ENCODE results near the gene CHN2. TPM values are rescaled to one million over a fixed set of nuclear protein-coding genes. Genes with fewer than 3 reads are reported as not detected.

CHN2 gene
- total RNA-seq, 2 experiments from 2014 or later = not detected

DNA sequence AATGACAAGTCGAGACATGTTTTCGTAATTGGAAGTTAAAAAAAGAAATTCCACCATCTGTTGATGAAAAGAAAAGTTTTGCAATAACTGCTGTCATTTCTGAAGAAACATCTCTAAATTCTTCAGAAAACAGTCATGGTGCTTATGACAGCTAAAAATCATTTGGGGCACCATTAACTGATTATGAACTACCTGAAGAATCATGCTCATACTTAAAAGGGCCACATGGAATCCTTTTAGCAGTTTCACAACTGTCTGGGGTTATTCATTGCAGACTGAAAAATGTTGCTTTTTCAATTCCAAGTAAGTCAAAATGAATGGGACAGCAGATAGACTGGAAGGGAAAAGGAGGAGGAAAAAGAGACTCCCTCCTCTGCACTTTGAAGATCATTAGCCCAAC lies 134.2 kb downstream of the CHN2 start:
- Mint-ChIP-seq H3K36me3 (ENCODE audit: low read depth) (no peaks in the 10 kb centered on the region), H3K4me1 (ENCODE audit: low read depth) (peaks cover 9% of the 10 kb centered on the region), H3K4me3 (no peak overlapping the region), H3K27ac (no peak overlapping the region), H3K27me3 (ENCODE audit: low read depth) (peaks cover 6% of the 10 kb centered on the region), H3K9me3 (no peaks in the 10 kb centered on the region)
- intact Hi-C loops (cut with micrococcal nuclease) = no loop called here
- CTCF ChIA-PET = no interaction called here
- no peak for DNase-seq

DNA sequence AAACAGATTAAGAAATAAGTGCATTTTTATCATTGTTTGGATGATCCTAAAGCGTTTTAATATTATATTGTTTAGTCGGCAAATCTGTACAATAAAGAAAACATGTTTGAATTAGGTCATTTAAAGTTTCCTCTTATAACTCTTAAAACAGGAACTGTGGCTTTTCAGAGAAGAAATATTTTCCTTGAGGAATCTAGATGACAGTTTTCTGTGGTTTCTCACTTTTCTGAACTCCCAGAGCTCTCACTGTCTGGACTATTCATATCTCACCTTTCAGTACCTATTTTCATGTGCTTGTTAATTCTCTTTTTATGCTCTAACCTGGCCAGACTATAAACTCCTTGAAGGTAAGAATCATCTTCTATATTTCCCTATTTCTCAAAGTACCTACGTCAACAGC lies 135.1 kb downstream of the CHN2 start:
- Mint-ChIP-seq H3K9me3 (no peaks in the 10 kb centered on the region), H3K4me1 (ENCODE audit: low read depth) (peaks cover 9% of the 10 kb centered on the region), H3K27me3 (ENCODE audit: low read depth) (peaks cover 6% of the 10 kb centered on the region), H3K27ac (no peak overlapping the region), H3K36me3 (ENCODE audit: low read depth) (no peaks in the 10 kb centered on the region), H3K4me3 (no peak overlapping the region)
- no peak for DNase-seq
- intact Hi-C loops (cut with micrococcal nuclease) = no loop called here
- CTCF ChIA-PET = interaction anchor here (0.6 to 0.7 kb wide), 2 partner anchors 129 to 290 kb away, joined by 3 read pairs; no protein-coding TSS in a partner anchor

DNA sequence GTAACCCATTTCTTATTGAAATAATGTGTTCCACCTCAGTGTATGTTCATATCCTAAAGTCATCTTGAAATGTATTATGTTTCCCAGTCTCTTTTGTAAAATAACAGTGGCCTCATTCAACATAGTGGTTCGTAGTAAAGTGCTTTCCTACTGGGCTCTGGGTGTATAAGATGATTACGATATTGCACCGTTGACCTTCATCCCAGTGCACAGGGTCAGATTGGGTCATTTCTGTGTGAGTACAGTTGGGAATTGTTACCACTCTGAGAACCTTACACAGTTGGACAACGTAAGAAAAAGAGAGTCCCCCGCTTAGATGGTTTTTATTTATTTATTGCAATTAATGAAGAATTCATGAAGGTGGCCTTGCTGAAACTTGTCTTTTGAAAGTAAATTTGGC lies 135.6 kb downstream of the CHN2 start:
- no peaks in the 10 kb centered on the region for H3K36me3 Mint-ChIP-seq (ENCODE audit: low read depth)
- intact Hi-C loops (cut with micrococcal nuclease) = no loop called here
- H3K9me3 Mint-ChIP-seq = no peaks in the 10 kb centered on the region
- DNase-seq = no peak
- peaks cover 6% of the 10 kb centered on the region for H3K27me3 Mint-ChIP-seq (ENCODE audit: low read depth)
- no peak overlapping the region for H3K27ac Mint-ChIP-seq
- CTCF ChIA-PET = interaction anchor here (0.6 to 0.7 kb wide), 2 partner anchors 129 to 291 kb away, joined by 3 read pairs; no protein-coding TSS in a partner anchor
- peaks cover 9% of the 10 kb centered on the region for H3K4me1 Mint-ChIP-seq (ENCODE audit: low read depth)
- no peak overlapping the region for H3K4me3 Mint-ChIP-seq

DNA sequence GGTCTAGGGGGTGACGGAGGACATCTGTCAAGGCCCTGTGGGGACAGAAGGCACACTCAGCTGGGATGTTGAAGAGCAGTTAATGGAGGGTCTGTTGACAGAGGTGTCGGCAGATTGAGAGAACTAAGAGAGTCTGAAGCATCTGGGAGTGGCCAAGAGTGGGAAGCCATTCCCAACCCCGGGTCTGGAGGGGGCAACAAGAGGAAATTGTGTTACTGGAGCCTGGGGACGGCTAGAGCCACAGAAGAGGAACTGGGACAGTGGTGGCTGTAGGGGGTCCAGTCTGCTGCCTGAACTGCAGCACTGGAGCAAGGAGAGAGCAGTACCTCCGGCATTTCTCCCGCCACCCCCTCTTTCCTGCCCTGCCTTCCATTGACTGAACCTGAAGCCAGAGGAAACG lies 136.6 kb downstream of the CHN2 start:
- intact Hi-C loops (cut with micrococcal nuclease) = no loop called here

DNA sequence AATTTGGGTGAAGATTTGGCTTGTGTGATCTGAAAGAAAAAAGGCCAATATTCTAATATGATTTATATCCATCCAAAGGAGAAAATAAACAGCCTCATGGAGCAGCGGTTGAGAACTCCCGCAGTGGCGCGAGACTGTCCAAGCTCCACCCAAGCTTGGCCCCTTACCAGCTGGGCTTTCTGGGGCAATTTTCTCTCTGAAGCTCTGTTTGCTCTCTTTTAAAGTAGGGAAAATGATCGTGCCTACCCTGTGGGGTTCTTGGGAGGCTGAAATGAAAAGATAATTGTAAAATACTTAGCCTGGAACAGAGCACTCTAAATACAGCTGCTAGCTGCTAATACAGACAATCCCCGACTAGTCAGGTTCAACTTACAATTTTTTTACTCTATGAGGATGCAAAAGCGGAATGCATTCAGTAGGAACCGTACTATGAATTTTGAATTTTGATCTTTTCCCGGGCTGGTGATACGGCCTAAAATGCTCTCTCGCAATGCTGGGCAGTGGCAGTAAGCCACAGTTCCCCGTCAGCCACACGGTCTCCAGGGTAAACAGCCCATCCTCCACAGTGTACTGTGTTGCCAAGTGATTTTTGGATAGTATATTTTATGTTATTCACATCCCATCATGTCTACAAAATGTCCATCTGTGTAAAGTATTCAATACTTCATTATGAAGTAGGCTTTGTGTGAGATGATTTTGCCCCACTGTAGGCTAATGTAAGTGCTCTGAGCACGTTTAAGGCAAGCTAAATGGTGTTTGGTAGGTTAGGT lies 137.7 kb downstream of the CHN2 start:
- Mint-ChIP-seq H3K27ac (no peak overlapping the region), H3K27me3 (ENCODE audit: low read depth) (peaks cover 3% of the 10 kb centered on the region), H3K4me3 (no peak overlapping the region), H3K9me3 (no peaks in the 10 kb centered on the region), H3K36me3 (ENCODE audit: low read depth) (no peaks in the 10 kb centered on the region), H3K4me1 (ENCODE audit: low read depth) (peaks cover 14% of the 10 kb centered on the region)
- intact Hi-C loops (cut with micrococcal nuclease) = no loop called here
- CTCF ChIA-PET = interaction anchor here (0.6 kb wide), 1 partner anchor 10 kb away, joined by 3 read pairs; no protein-coding TSS in a partner anchor
- no peak for DNase-seq

More for the DNA sequence above, 136.6 kb downstream of the CHN2 start:
- DNase-seq = no peak
- Mint-ChIP-seq H3K27ac (no peak overlapping the region), H3K27me3 (ENCODE audit: low read depth) (peaks cover 6% of the 10 kb centered on the region), H3K9me3 (no peaks in the 10 kb centered on the region), H3K4me3 (no peak overlapping the region), H3K4me1 (ENCODE audit: low read depth) (peaks cover 9% of the 10 kb centered on the region), H3K36me3 (ENCODE audit: low read depth) (no peaks in the 10 kb centered on the region)
- CTCF ChIA-PET = no interaction called here

DNA sequence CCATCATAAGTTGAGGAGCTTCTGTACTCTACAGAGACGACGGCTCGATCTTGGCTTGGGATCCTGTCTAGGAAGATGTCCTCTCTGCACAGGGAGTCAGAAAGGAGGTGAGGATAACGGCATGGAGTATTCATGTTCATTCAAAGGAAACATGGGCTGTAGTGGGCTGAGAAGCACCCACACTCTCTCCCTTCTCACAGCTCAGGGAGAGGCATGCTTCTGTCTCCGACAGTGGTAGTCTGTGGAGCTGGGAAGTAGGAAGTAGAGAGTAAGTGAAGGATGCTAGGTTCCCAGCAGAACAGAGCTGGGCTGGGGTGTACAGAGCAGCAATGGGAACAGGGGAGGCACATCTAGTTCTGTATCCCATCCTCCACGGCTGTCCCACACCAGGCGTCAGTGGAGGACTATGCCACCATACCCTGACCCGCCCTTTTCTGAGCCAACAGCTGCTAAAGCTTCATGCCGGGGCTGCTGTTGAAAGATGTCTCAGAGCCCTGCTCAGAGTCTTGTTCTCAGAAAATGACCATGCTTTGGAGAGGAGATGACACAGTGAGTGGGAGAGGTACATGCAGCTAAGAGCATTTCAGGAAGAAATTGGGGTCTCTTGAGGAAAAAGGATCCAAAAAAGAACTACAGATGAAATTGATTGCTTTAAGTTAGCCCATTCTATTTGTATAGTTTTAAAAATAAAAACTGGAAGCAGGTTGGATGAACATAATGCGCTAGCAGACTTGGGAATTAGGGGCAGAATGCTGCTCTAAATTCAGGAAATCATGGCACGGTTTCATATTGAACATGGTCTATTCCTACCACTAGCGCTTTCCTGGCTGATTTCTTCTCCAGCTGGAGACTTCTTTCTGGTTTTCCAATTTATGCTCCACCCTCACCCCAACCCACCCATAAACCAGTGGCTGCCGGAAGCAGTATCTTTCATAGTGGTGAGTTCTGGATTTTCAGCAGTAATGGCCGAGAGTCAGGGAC lies 138.6 kb downstream of the CHN2 start:
- Mint-ChIP-seq H3K27ac (no peak overlapping the region), H3K9me3 (no peaks in the 10 kb centered on the region), H3K36me3 (ENCODE audit: low read depth) (no peaks in the 10 kb centered on the region), H3K4me1 (ENCODE audit: low read depth) (peaks cover 24% of the 10 kb centered on the region), H3K27me3 (ENCODE audit: low read depth) (peaks cover 3% of the 10 kb centered on the region), H3K4me3 (no peak overlapping the region)
- DNase-seq = no peak
- intact Hi-C loops (cut with micrococcal nuclease) = no loop called here
- CTCF ChIA-PET = interaction anchor here (0.6 kb wide), 1 partner anchor 9 kb away, joined by 3 read pairs; no protein-coding TSS in a partner anchor

DNA sequence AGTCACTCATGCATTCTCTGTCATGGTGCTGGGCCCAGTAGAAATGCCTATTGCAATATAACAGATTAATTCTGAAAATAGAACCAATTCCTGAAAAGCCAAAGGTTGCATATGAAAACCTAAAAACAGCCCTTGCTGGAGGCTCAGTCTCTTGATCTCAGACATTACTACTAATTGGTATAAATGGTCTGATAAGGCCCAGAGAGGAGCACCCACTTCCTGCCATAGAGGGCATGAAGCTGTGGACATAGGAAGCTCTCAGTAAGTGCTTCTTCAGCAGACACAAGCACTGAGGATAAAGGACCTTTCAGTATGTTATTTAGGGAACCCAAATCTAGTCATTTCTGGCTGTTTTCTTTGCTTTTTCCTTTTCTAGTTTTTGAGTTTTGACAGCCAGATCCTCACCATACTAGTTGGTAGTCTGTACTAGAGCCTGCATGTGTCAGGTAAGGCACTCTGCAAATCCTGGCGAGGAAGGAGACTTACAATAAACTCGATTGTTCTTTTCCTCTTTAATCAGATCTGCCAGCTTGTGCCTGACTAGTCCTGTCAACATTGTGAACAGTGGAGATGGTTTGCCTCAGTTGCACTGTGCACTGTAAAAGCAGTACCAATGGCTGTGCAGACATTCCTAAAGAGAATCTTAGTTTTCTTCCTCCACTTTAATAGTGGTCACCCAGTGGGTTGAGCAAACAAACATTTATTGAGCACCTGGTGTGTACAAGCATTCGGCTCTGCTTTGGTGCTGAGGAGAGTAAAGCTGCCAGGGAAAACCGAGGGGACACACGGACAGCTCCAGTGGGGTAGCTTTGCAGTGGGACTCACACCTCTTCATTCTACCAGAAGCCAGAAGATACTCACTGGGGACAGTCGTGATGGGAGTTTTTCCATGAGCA lies 140.9 kb downstream of the CHN2 start:
- H3K4me3 Mint-ChIP-seq = no peak overlapping the region
- H3K9me3 Mint-ChIP-seq = no peaks in the 10 kb centered on the region
- H3K27me3 Mint-ChIP-seq (ENCODE audit: low read depth) = peaks cover 3% of the 10 kb centered on the region
- CTCF ChIA-PET = no interaction called here
- no peaks in the 10 kb centered on the region for H3K36me3 Mint-ChIP-seq (ENCODE audit: low read depth)
- no peak for DNase-seq
- H3K27ac Mint-ChIP-seq = no peak overlapping the region
- intact Hi-C loops (cut with micrococcal nuclease) = loop anchor here (5.0 kb wide), 1 partner anchor 93 kb away; no protein-coding TSS in a partner anchor
- H3K4me1 Mint-ChIP-seq (ENCODE audit: low read depth) = peaks cover 16% of the 10 kb centered on the region

DNA sequence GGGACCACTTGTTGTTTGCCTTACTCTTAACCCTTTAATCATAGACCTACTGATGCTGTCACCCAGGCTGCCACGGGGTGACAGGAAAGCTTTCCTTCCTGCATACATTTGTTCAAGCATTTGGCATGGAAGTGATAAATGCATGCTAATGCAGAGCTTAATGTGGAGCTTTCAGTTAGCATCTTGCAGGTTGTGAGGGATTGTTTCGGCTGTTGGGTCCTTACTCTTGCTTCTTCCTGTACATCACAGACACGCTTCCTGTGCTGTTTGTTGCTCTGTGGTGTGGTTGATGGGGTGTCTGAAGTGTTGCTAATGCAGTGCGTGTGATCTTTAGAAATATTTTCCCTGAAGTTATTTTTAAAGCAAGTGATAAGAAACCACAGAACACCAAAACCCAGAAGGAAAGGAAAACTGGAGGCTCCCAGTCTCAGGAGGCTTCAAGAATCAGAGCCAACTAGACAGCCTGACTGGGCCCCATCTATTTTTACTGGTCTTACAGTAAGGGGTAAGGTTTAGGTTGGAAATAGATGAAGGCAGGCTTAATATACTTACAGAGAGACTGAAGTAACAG lies 143.1 kb downstream of the CHN2 start:
- Mint-ChIP-seq H3K36me3 (ENCODE audit: low read depth) (no peaks in the 10 kb centered on the region), H3K27ac (no peak overlapping the region), H3K9me3 (no peaks in the 10 kb centered on the region), H3K4me3 (no peak overlapping the region), H3K4me1 (ENCODE audit: low read depth) (peaks cover 16% of the 10 kb centered on the region), H3K27me3 (ENCODE audit: low read depth) (no peaks in the 10 kb centered on the region)
- CTCF ChIA-PET = interaction anchor here (1.8 kb wide), 1 partner anchor 147 kb away, joined by 5 read pairs; no protein-coding TSS in a partner anchor
- DNase-seq = peak; percentile 32
- intact Hi-C loops (cut with micrococcal nuclease) = loop anchor here (5.0 kb wide), 1 partner anchor 95 kb away; no protein-coding TSS in a partner anchor

DNA sequence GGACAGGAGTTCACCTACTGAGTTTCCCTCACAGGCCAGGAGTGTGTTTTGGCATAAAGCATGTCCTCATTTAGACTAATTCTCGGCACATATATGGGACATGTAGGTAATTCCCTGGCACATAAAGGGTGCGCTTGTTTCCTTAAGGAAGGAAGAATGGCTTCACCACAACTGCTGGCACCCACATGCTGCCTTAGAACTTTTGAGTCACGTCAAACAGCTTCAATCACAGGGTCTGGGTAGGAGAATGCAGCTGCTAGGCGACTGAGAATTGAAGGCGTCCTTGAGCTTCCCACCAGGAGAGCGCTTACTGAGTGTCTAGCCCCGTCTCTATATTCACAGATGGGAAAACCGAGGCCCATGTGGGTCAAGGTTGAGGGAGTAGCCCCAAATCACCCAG lies 146.1 kb downstream of the CHN2 start:
- Mint-ChIP-seq H3K27ac (no peak overlapping the region), H3K9me3 (no peaks in the 10 kb centered on the region), H3K4me3 (no peak overlapping the region), H3K27me3 (ENCODE audit: low read depth) (no peaks in the 10 kb centered on the region), H3K4me1 (ENCODE audit: low read depth) (peaks cover 16% of the 10 kb centered on the region), H3K36me3 (ENCODE audit: low read depth) (no peaks in the 10 kb centered on the region)
- intact Hi-C loops (cut with micrococcal nuclease) = loop anchor here (5.0 kb wide), 1 partner anchor 143 kb away; no protein-coding TSS in a partner anchor
- CTCF ChIA-PET = no interaction called here
- DNase-seq = no peak

DNA sequence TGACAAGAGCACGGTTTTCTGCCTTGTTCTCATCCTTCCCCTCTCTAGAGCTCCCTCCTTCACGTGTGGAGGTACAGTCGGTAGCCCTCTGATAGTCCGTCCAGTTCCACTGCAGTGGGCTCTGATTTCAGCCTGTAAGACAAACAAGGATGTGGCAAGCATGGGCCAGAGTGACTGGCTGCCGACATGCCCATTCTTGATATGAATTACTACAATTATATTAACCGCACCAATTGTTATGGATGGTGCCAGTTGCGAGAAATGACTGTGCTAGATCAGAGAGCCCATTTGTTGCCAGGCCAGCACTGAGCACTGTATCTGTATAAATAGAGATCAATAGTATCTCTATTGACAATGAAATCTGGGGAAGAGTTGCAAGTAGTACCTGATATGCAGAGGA lies 146.6 kb downstream of the CHN2 start:
- intact Hi-C loops (cut with micrococcal nuclease) = loop anchor here (5.0 kb wide), 1 partner anchor 144 kb away; no protein-coding TSS in a partner anchor
- CTCF ChIA-PET = no interaction called here
- H3K27me3 Mint-ChIP-seq (ENCODE audit: low read depth) = no peaks in the 10 kb centered on the region
- no peak overlapping the region for H3K27ac Mint-ChIP-seq
- H3K4me3 Mint-ChIP-seq = no peak overlapping the region
- DNase-seq = no peak
- no peaks in the 10 kb centered on the region for H3K36me3 Mint-ChIP-seq (ENCODE audit: low read depth)
- no peaks in the 10 kb centered on the region for H3K9me3 Mint-ChIP-seq
- H3K4me1 Mint-ChIP-seq (ENCODE audit: low read depth) = peaks cover 16% of the 10 kb centered on the region

DNA sequence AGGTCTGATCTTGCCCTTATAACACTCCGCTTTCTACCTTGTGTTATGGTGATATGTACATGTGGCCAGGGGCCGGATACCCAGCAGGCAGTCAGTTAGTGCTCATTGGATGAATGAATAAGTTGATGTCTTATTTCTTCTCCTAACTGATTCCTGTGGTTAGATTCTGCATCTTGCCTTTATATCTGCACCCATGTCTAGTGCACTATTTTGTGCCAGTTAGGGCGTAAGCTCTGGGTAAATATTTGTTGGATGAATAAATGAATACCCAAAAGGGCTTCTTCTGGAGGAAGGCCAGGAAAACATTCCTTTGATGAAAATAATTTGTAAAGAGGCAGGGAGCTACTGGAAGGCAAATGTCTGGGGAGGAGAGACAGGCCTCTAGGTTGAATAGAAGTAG lies 148.2 kb downstream of the CHN2 start:
- CTCF ChIA-PET = interaction anchor here (0.7 to 1.1 kb wide), 2 partner anchors 153 to 416 kb away, joined by 3 to 5 read pairs; no protein-coding TSS in a partner anchor
- intact Hi-C loops (cut with micrococcal nuclease) = loop anchor here (5.0 kb wide), 1 partner anchor 145 kb away; no protein-coding TSS in a partner anchor
- H3K27me3 Mint-ChIP-seq (ENCODE audit: low read depth) = peaks cover 3% of the 10 kb centered on the region

More for the DNA sequence above, 148.2 kb downstream of the CHN2 start:
- Mint-ChIP-seq H3K9me3 (no peaks in the 10 kb centered on the region), H3K27ac (no peak overlapping the region), H3K4me1 (ENCODE audit: low read depth) (peaks cover 5% of the 10 kb centered on the region), H3K4me3 (no peak overlapping the region), H3K36me3 (ENCODE audit: low read depth) (no peaks in the 10 kb centered on the region)
- DNase-seq = no peak

All from activated naive CD4-positive, alpha-beta T cell treated with anti-CD3 and anti-CD28 coated beads for 36 hours (primary cell).